NCI-H187 (cell line): ENCODE data around the gene DEGS2.

Experiments used
- DNase-seq, 2 experiments: peaks; one replicate each; lab custom pipeline; 2025; lab: John Stamatoyannopoulos, UW

Gene DEGS2

DNA sequence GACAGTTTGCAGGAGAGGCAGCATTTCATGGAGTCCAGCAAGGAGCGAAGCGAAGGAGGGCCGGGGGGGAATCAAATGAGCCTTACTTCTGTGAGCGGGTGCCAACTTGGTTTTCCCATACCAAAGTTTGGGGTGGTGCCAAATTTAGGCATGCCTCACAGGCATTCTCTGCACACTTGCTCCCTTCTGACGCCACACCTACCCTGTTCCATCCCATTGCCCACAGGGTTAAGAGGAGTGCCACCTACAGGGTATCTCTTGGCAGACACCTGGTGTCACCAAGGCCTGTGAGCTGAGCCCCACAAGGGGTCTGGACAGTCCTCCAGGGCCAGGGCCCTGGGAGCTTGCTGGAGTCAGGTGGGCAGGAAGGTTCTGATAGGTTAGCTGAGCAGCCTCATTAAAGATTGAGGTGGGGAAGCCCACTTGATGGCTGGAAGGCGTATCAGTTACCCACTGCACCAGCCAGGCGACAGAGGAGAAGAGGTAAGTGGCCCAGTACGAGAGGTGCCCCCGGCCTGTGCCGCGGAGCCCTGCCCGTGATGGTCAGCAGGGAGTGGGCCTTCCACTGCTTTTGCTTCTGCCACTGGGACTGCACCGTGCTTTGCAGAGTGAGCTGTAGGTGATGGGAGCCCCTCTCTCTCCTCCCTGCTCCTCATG lies 45.2 kb downstream of the DEGS2 start:
- DNase-seq, result no peak

DNA sequence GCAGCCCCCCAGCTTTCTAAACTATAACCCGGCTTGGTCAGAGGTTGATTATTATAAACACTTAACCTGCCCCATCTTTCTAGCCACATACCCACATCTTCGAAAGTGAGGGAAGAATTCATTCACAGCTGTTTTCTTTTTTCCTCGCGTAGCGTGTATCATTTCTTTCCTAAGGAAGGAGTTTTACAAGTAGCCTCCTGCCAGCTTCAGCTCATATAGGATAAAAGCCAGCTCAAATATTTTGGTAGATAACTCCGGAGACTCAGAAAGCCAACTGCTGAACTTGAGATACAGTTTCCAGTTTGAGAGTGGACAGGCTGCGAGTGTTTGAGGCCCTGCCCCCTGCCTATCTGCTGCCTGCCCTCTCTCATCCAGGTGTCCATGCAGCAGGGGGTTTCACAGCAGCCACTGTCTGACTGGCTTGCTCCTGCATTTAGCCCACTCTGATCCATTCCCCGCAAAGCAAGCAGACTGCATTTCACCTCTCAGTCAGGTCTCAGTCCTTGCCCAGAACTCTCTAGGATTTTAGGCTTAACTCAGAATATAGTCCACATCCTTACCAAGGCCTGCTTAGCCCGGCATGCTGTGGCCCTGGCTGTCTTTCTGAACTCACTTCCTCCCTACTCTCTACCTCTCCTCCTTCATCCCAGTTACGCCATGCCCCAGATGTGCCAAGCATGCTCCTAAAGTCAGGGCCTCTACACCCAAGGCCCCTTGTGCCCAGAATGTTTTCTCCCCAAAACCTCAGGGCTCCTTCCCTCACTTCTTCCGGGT lies 47.3 kb downstream of the DEGS2 start:
- DNase-seq, result no peak

DNA sequence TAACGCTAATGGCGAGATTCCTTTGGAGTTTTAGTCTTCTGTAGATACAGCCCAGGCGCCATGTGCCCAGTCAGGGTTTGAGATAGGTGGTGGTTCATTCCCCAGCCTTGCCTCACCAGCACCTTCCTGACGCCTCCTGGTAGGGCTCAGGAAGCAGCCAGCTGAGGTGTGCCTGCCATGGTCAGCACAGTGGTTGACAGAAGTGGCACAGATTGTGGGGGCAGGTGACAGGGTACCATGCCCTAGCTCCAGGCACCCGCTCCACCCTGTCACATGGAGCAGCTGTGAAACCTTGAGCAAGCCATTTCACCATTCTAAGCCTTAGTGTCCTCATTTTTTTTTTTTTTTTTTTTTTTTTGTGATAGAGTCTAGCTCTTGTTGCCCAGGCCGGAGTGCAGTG lies 48.6 kb downstream of the DEGS2 start:
- no peak for DNase-seq

DNA sequence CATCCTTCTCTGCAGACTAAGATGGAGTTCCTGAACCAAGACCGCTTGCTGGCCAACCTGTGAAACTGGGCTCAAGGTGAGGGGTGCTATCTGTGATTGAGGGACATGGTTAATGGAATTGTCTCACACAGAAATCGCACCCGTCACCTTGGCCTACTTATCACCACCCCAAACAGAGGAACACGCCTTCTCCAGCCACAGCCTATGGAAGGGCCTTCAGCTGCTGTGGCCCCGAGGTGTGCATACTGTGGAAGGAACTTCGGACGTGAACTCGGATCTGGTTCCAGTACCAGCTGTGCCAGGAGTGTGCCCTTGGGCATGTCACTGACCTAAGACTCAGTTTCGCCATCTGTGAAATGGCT lies 49.9 kb downstream of the DEGS2 start:
- no peak for DNase-seq

DNA sequence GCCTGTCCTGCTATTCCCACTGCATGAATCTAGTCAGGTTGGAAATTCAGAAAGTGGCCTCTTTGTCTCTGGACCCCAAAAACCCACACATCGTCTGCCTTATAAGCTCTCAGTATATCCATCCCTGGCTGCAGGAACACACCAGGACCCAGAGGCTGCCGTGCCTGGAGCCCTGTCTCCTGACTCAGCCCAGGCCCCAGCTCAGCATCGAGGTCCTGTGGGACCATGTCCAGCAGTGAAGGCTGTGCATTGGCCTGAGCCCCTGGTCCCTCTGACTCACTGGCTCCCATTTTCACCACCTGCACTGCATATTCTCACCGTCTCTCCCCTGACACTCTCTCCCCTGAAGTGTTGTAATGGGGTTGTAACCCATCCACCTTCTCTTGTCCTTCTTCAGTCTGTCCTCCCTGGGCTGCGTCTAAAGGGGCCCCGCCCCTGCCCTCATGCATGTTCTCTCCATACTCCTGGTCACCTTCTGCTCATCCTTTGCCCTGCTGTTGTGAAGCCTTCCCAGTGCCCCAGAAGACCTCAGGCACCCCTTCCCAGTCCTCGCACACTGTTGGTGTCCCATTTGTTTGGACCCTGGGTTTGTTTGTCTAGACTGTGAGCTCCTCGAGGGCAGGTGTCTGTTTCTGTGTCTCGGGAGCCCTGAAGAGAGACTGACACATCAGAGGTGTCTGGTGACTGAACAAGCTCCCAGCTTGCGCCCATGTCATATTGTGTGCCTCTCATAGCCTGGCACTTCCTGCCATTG lies 50.4 kb downstream of the DEGS2 start:
- DNase-seq, result no peak

DNA sequence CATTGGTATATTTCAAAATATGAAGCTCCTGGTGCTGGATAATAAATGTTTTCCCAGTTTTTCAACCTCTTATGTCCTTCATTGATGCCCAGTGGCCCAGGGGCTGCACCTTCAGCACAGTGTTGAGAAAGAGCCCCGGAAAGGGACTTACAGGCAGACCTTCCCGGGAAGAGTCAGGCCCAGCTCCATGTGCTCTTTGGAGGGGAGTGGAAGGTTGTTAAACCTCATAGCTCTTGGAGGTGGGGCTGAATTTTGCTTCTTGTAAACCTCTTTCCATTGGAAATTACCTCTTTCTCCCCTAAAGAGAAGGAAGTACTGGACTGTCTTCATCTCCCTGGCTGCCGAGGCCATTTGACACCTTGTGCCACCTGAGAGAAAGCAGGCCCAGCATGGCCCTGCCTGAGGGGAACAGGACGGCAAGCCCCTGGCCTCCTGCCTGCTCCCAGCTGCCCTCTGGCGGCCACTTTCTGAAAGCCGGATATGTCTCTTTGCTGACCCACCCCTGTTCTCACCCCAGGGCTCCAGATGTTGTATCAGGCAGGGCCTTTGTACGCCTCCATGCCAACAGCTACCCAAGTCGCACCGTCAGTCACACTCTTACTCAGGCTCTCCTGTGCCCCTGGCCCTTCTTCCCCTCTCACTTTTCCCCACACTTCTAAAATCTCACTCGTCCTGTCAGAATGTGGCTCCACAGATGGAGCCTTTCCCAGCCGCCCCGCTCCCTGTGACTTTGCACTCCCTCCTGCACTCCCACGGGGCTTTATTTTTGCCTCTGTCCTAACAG lies 51.2 kb downstream of the DEGS2 start:
- DNase-seq, result peak; percentile 45 to 68

DNA sequence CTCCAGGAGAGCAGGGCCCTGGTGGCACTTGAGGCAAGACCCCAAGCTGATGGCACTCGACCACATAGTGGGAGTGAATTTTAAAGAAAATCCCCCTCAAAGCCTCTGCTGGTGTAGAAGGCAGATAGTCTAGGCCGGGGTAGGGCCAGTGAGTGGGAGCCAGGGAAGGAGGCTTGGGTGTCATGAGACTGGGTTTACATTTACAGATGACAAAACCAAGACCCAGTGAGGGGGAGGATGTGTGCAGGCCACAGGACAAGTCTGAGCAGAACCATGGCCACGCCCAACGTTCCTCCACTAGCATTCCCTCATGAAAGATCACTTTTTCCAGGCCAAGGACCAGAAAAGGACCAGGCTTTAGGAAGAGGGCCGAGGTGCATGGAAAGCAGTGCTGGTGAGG lies 52.2 kb downstream of the DEGS2 start:
- DNase-seq, result no peak

DNA sequence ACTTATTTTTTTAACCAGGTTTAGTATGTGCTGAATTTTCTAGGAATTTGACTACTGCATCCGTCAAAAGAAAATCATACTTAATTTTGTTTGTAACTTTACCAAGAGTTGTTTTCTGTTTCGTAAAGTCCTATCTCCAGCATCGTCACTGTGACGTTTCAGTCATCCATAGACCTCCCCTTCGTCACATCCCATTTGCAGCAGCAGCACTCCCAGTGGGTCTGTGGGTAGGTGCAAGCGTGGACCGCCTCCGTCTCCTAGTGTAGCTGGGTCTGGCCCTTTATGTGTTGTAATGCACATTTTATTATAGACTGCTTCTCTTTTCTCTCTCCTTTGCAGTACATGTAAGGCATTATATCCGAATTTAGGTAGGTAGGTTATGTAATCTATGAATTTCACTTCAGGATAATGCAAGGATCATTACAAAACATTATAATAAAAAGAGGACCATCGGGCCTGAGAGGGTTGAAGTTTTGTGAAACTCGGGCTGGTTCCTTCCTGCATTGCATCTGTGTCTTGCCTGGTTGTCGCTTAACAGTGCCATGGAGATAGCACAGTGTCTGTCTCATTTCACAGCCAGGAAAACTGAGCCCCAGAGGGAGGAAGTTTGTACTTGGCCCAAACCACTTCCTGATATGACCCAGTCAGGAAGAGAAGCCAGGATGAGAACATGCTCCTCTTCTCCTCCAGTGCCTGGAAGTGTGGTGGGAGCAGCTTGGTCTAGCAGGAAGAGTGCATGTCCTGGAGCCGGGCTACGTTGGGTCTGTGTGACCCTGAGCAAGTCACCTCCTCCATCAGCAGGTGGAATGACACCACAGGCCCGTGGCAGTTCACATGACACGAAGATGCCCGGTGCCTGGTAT lies 53.0 kb downstream of the DEGS2 start:
- no peak for DNase-seq

DNA sequence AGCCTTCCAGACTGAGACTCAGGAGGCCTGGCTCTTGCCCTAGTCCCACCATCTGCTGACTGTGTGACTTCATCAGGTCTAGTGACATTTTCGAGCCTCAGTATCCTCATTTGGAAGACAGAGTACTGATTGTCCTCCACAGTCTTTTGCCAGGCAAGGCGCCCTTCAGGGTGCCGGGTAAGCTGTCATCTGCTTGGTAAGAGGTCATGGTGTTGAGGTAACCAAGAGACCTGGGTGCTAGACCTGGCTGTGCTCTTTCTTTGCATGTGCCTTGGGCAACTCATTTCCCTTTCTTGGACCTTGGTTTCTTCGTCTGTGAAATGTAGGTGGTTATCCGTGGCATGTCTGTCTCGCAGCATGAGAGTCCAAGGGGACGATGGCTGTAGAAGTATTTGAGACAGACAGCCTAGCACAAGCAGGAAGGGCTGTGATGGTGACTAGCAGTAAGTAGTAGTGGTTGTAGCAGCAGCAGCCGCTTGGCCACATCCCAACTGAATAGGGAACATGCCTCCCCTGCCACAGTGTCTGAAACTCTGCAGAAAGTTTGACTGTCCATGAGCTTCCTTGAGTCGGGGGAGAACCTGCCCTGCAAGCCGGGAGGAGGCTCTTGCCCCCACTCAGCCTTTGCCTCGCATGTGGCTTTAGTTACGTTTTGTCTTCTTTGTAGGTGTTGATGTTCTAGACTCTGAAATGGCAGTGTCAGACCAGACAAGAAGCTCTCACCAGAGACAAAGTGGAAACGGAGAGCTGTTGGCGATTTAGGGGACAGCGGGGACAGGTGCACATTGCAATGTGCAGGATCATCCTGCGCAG lies 53.9 kb downstream of the DEGS2 start:
- DNase-seq, result no peak

DNA sequence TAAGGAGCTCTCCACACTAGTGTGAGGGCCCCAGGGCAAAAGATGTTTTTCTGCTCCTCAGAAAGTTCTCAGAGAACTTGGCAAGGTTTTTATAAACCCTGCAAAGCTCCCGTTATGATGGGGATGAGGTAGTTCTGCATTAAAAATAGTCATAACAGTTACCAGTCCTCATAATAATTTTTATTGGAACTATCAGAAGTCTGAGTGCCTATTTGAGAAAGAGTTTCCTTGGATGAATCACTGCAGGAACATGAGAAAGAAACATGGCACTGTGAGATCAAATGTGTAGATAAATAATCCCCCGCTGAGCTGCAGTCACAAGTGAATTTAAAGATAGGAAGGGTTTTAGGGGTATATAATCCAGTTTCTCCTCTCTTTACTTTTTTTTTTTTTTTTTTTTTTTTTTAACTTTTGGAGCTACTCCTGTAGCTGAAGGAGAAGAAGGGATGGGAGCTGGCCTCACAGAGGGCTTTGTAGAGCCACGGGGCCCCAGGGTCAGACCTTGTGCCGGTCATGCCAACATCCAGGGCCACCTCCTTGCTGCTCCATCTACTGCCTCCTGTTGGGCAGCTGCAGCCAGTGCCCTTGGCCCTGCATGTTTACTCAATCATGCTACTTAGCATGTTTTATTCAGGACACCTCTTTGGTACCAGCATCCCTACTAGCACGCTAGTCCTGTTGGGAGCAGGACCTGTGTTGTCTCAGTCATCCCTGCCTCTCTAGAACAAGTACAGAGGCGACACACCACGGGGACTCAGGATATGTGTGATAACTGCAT lies 54.7 kb downstream of the DEGS2 start:
- DNase-seq, result no peak

DNA sequence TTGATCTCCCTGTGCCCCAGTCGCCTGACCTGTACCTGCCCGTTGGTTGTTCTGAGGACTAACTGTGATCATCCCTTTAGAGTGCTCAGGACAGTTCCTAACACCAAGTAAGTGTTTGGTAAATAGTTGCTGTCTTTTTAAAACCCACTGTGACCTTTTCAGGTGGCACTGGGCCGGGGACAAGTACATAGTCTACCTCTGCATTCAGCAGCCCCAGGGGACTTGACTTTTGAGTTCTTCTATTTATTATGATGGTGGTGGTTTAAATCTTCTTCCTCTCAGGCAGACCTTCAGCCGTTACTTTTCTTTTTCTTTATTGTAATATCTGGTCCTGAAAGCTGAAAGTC lies 55.5 kb downstream of the DEGS2 start:
- no peak for DNase-seq

DNA sequence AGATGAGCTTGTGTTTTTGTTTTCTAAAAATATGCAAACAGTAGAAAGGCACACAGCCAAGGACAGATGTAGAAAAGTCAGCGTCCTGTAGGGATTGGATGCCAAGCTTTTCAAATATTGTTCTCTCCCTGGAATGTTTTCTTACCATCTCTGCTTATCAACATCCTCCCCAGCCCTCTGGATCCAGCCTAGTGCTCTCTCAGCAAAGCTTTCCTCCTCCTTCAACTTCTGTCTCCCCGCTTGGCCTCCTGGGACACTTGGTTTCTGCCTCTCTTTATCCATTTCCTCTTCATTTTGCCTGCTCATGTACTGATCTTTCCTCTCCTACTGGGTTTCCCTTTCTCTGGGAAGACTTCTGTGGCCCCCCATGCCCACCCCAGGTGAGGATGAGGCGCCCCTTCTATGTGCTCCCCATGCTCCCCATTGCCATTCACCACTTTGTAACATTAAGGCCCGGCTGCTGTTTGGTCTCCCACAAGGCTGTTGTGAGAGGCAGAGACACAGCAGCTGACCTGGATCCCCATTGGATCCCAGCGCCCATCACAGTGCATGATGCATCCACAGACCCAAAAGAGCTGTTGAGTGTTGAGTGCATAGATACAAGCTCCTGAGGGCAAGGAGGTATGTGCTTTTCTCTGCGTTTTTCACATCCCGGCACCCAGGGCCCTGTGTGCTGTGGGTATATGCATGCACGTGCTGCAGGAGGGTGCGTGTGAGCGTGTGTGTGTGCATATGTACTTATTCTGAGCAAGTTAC lies 56.0 kb downstream of the DEGS2 start:
- DNase-seq, result no peak

DNA sequence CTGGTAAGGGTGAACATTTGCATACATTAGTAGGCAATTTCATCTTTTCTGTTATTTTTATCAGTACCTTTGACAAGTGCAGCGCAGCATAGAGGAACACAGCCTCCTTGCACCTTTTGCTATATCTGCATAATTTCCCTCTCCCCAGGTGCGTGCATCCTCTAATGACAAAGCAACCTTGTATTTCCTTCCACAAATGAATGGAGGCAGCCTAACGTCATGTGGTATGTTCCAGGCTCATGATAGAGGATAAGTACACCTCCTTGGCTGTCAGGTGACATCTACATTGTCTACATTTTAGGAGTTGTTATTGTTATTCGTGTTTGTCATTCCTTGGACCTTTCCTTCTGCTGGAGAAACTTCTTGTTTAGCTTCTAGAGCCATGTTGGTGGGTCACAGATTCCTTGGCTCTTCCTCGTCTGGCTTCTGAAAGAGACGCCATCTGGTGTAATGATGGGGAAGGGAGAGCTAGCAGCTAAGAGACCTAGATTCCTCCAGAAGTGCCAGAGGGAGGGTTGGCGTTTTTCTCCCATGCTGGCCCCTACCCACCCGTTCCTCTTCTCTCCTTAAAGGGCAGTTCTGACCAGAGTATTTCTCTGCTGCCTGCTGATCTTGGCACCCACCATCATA lies 57.2 kb downstream of the DEGS2 start:
- DNase-seq, result no peak

DNA sequence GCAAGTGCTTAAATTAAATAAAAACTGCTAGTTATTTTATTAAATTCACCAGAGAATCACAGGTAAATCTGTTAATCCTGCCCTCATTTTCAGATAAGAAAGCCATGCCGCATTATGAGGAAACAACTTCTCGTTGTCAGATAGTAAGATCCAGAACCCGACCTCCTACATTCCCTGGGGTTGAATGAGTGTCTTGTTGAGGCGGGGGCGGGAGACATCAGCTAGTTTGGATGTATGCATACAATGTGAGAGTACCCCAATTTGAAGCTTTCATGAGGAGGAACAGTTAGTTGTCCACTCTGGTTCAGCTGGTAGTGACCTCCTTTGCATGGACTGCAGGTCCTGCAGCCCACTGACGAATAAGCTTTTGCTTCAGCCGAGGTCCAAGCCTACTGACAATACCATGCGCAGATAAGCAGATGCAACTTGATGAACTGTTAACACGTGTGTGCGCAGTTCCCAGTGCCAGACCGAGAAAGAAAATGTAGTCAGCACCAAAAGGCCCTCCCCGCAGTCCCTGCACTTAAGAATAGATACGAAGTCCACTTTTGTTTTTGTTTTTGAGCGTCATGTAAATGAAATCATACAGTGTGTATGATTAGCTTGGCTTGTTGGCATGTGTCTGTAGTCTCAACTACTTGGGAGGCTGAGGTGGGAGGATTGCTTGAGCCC lies 59.3 kb downstream of the DEGS2 start:
- DNase-seq, result no peak

DNA sequence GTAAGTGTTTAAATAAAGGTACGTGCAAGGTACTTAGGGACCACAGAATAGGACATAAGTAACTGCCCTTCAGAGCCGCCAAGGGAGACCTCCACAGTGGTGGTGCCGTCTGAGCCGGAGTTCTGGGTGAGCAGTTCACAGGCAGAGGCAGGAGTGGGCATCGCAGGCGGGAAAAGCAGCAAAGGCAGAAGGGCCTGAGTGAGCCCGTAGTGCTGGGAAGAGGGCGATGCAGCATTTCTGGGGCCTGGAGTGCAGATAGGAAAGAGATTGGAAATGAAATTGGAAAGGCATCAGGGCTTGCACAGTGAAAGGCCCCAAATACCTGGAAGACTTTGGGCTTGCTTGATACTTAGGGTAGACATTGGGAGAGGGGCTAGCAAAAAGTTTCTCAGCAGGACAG lies 61.3 kb downstream of the DEGS2 start:
- no peak for DNase-seq

DNA sequence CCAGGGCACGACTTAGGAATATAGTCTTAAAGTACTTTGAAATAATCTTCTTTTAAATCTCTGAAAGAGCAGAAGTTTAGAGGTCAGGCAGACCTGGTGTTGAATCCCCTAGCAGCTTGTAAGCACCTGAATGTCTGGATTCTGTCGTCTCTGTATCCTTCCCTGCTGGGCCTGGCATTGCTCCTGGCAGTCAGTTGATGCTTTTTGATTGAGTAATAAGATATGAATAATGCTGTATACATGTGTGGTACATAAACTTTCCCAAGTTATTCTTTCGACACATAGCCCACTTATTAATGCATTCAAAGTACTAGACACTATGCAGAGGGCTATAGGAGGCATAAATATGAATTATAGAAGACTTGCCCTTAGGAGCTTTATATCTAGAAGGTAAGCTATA lies 62.8 kb downstream of the DEGS2 start:
- no peak for DNase-seq
